ENCODE measurements around the gene NRSN2. TPM values are rescaled to one million over a fixed set of nuclear protein-coding genes. Genes with fewer than 3 reads are reported as not detected.

Gene NRSN2
- total and polyA plus RNA-seq, 4 donors: 32.3 to 150 (median 91.7) TPM

- Histone ChIP-seq H3K4me1 (ENCODE audit: control insufficient read depth, insufficient read depth, low read length) (peaks cover 28% of the 10 kb centered on the region), H3K27me3 (ENCODE audit: control insufficient read depth, insufficient read depth, low read length) (no peaks in the 10 kb centered on the region), H3K9me3 (ENCODE audit: control insufficient read depth, insufficient read depth, low read length) (no peaks in the 10 kb centered on the region), H3K36me3 (ENCODE audit: control insufficient read depth, insufficient read depth, low read length) (peaks cover 3% of the 10 kb centered on the region), H3K4me3 (ENCODE audit: low read depth, low read length) (peak overlapping the region; percentile 55), H3K27ac (ENCODE audit: low read depth, low read length) (peak overlapping the region; percentile 98)
- WGBS (ENCODE audit: insufficient coverage): 0% methylated on average over 2 of the region's 6 CpGs
- DNase-seq (ENCODE audit: low read depth in 4 of 6, low spot score in 6 of 6): no peak
Measured at GRCh38 chr20:309306-309840, 37.5 kb upstream of the NRSN2 start.

- Histone ChIP-seq H3K27me3 (ENCODE audit: control insufficient read depth, insufficient read depth, low read length) (no peaks in the 10 kb centered on the region), H3K27ac (ENCODE audit: low read depth, low read length) (peak overlapping the region; percentile 98), H3K4me1 (ENCODE audit: control insufficient read depth, insufficient read depth, low read length) (peaks cover 28% of the 10 kb centered on the region), H3K9me3 (ENCODE audit: control insufficient read depth, insufficient read depth, low read length) (no peaks in the 10 kb centered on the region), H3K4me3 (ENCODE audit: low read depth, low read length) (peak overlapping the region; percentile 55), H3K36me3 (ENCODE audit: control insufficient read depth, insufficient read depth, low read length) (peaks cover 3% of the 10 kb centered on the region)
- WGBS (ENCODE audit: insufficient coverage): under 1% methylated on average over 27 of the region's 31 CpGs
- DNase-seq (ENCODE audit: low read depth in 4 of 6, low spot score in 6 of 6): peak; percentile 94 to 100 (median 100)
Measured at GRCh38 chr20:309841-310644, 36.9 kb upstream of the NRSN2 start.

GRCh38 chr20:310645-311044 lies 36.3 kb upstream of the NRSN2 start:
- Histone ChIP-seq H3K4me1 (ENCODE audit: control insufficient read depth, insufficient read depth, low read length) (peaks cover 28% of the 10 kb centered on the region), H3K4me3 (ENCODE audit: low read depth, low read length) (peak overlapping the region; percentile 55), H3K27ac (ENCODE audit: low read depth, low read length) (peak overlapping the region; percentile 98), H3K27me3 (ENCODE audit: control insufficient read depth, insufficient read depth, low read length) (no peaks in the 10 kb centered on the region), H3K36me3 (ENCODE audit: control insufficient read depth, insufficient read depth, low read length) (no peaks in the 10 kb centered on the region), H3K9me3 (ENCODE audit: control insufficient read depth, insufficient read depth, low read length) (no peaks in the 10 kb centered on the region)
- no CpG with 5 or more reads among the region's 7 CpGs for WGBS (ENCODE audit: insufficient coverage)
- DNase-seq (ENCODE audit: low read depth in 4 of 6, low spot score in 6 of 6): no peak

GRCh38 chr20:311609-312008 lies 35.3 kb upstream of the NRSN2 start:
- Histone ChIP-seq H3K36me3 (ENCODE audit: control insufficient read depth, insufficient read depth, low read length) (no peaks in the 10 kb centered on the region), H3K9me3 (ENCODE audit: control insufficient read depth, insufficient read depth, low read length) (no peaks in the 10 kb centered on the region), H3K27me3 (ENCODE audit: control insufficient read depth, insufficient read depth, low read length) (no peaks in the 10 kb centered on the region), H3K4me3 (ENCODE audit: low read depth, low read length) (no peak overlapping the region), H3K27ac (ENCODE audit: low read depth, low read length) (peak overlapping the region; percentile 98), H3K4me1 (ENCODE audit: control insufficient read depth, insufficient read depth, low read length) (peaks cover 28% of the 10 kb centered on the region)
- 81% methylated on average over 6 of the region's 7 CpGs for WGBS (ENCODE audit: insufficient coverage)
- DNase-seq (ENCODE audit: low read depth in 4 of 6, low spot score in 6 of 6): no peak

GRCh38 chr20:312067-312466 lies 34.8 kb upstream of the NRSN2 start:
- Histone ChIP-seq H3K36me3 (ENCODE audit: control insufficient read depth, insufficient read depth, low read length) (no peaks in the 10 kb centered on the region), H3K9me3 (ENCODE audit: control insufficient read depth, insufficient read depth, low read length) (no peaks in the 10 kb centered on the region), H3K27me3 (ENCODE audit: control insufficient read depth, insufficient read depth, low read length) (no peaks in the 10 kb centered on the region), H3K4me1 (ENCODE audit: control insufficient read depth, insufficient read depth, low read length) (peaks cover 28% of the 10 kb centered on the region), H3K27ac (ENCODE audit: low read depth, low read length) (no peak overlapping the region), H3K4me3 (ENCODE audit: low read depth, low read length) (no peak overlapping the region)
- WGBS (ENCODE audit: insufficient coverage): 94% methylated on average over 4 of the region's 8 CpGs
- DNase-seq (ENCODE audit: low read depth in 4 of 6, low spot score in 6 of 6): no peak

- no peak for DNase-seq (ENCODE audit: low read depth in 4 of 6, low spot score in 6 of 6)
- Histone ChIP-seq H3K27ac (ENCODE audit: low read depth, low read length) (no peak overlapping the region), H3K9me3 (ENCODE audit: control insufficient read depth, insufficient read depth, low read length) (no peaks in the 10 kb centered on the region), H3K4me1 (ENCODE audit: control insufficient read depth, insufficient read depth, low read length) (peaks cover 25% of the 10 kb centered on the region), H3K36me3 (ENCODE audit: control insufficient read depth, insufficient read depth, low read length) (no peaks in the 10 kb centered on the region), H3K4me3 (ENCODE audit: low read depth, low read length) (no peak overlapping the region), H3K27me3 (ENCODE audit: control insufficient read depth, insufficient read depth, low read length) (no peaks in the 10 kb centered on the region)
- no CpG with 5 or more reads among the region's 1 CpG for WGBS (ENCODE audit: insufficient coverage)
Measured at GRCh38 chr20:312866-313265, 34.0 kb upstream of the NRSN2 start.

- 94% methylated on average over 2 of the region's 5 CpGs for WGBS (ENCODE audit: insufficient coverage)
- Histone ChIP-seq H3K27ac (ENCODE audit: low read depth, low read length) (no peak overlapping the region), H3K4me3 (ENCODE audit: low read depth, low read length) (no peak overlapping the region), H3K36me3 (ENCODE audit: control insufficient read depth, insufficient read depth, low read length) (no peaks in the 10 kb centered on the region), H3K27me3 (ENCODE audit: control insufficient read depth, insufficient read depth, low read length) (no peaks in the 10 kb centered on the region), H3K4me1 (ENCODE audit: control insufficient read depth, insufficient read depth, low read length) (peaks cover 20% of the 10 kb centered on the region), H3K9me3 (ENCODE audit: control insufficient read depth, insufficient read depth, low read length) (no peaks in the 10 kb centered on the region)
- no peak for DNase-seq (ENCODE audit: low read depth in 4 of 6, low spot score in 6 of 6)
Measured at GRCh38 chr20:313402-313801, 33.5 kb upstream of the NRSN2 start.

- H3K4me3 ChIP-seq (ENCODE audit: low read depth, low read length): no peak overlapping the region
Measured at GRCh38 chr20:313948-314347, 33.0 kb upstream of the NRSN2 start.

GRCh38 chr20:316316-317068 lies 30.4 kb upstream of the NRSN2 start:
- Histone ChIP-seq H3K27me3 (ENCODE audit: control insufficient read depth, insufficient read depth, low read length) (no peaks in the 10 kb centered on the region), H3K36me3 (ENCODE audit: control insufficient read depth, insufficient read depth, low read length) (peaks cover 2% of the 10 kb centered on the region), H3K4me3 (ENCODE audit: low read depth, low read length) (no peak overlapping the region), H3K4me1 (ENCODE audit: control insufficient read depth, insufficient read depth, low read length) (peaks cover 2% of the 10 kb centered on the region), H3K9me3 (ENCODE audit: control insufficient read depth, insufficient read depth, low read length) (no peaks in the 10 kb centered on the region), H3K27ac (ENCODE audit: low read depth, low read length) (no peak overlapping the region)
- DNase-seq (ENCODE audit: low read depth in 4 of 6, low spot score in 6 of 6): no peak
- 83% methylated on average over 2 of the region's 2 CpGs for WGBS (ENCODE audit: insufficient coverage)

More at GRCh38 chr20:313948-314347, 33.0 kb upstream of the NRSN2 start:
- Histone ChIP-seq H3K36me3 (ENCODE audit: control insufficient read depth, insufficient read depth, low read length) (no peaks in the 10 kb centered on the region), H3K4me1 (ENCODE audit: control insufficient read depth, insufficient read depth, low read length) (peaks cover 15% of the 10 kb centered on the region), H3K9me3 (ENCODE audit: control insufficient read depth, insufficient read depth, low read length) (no peaks in the 10 kb centered on the region), H3K27ac (ENCODE audit: low read depth, low read length) (no peak overlapping the region), H3K27me3 (ENCODE audit: control insufficient read depth, insufficient read depth, low read length) (no peaks in the 10 kb centered on the region)
- no peak for DNase-seq (ENCODE audit: low read depth in 4 of 6, low spot score in 6 of 6)
